SK-N-SH (cell line): Measurements from ENCODE around the gene PSMB1. TPM values are rescaled to one million over a fixed set of nuclear protein-coding genes. Genes with fewer than 3 reads are reported as not detected.

Experiments used
- CTCF ChIA-PET: fragments of 300-600, 350-600 bp; formaldehyde crosslinking; extraction: SDS; loops from one replicate; lab custom pipeline; 2021; lab: Yijun Ruan, JAX
- POLR2A ChIA-PET: fragments of 350-600 bp; sonication (Branson Sonifier 250); formaldehyde crosslinking; extraction: SDS; loops from one replicate; lab custom pipeline; 2020; ENCODE audit warnings: antibody characterized with exemption, inconsistent platforms; lab: Yijun Ruan, JAX
- DNase-seq: peaks from one replicate; pipeline ENCODE4 v3.0.0; 2012
- H2AFZ ChIP-seq: fragments of 200-600 bp; sonication (generic); 2 replicates; pipeline ENCODE4 v1.8.1; 2016; ENCODE audit warnings: antibody characterized with exemption, mild to moderate bottlenecking, low read depth
- H3F3A ChIP-seq: fragments of 200-600 bp; sonication (generic); replicated peaks from 2 replicates; pipeline ENCODE3; 2016; ENCODE audit warnings: antibody characterized with exemption, mild to moderate bottlenecking; ENCODE audit not compliant: insufficient read depth
- H3K27ac ChIP-seq, 2 experiments: fragments of 200-500 bp in 1 of 2; fragments of 200-600 bp in 1 of 2; sonication (Bioruptor generic) in 1 of 2; sonication (generic), shearing (Covaris generic) in 1 of 2; 2 replicates each; pipeline versions ENCODE4 v1.5.1 to v1.6.1; 2014 to 2016; ENCODE audit warnings: low read depth in 2 of 2, inconsistent platforms in 1 of 2, low read length in 1 of 2, mild to moderate bottlenecking in 1 of 2, mixed read lengths in 1 of 2
- H3K27me3 ChIP-seq: fragments of 200-600 bp; sonication (generic), shearing (Covaris generic); 2 replicates; pipeline ENCODE4 v1.6.1; 2016; ENCODE audit warnings: mixed run types; ENCODE audit not compliant: insufficient read depth
- H3K36me3 ChIP-seq, 2 experiments: fragments of 200-500 bp in 1 of 2; fragments of 200-600 bp in 1 of 2; sonication (Bioruptor generic) in 1 of 2; sonication (generic) in 1 of 2; replicated peaks in 1 of 2; 2 replicates each; pipeline versions ENCODE3 to v1.5.1; 2014 to 2016; ENCODE audit warnings: low read length in 1 of 2, mild to moderate bottlenecking in 1 of 2; ENCODE audit not compliant: insufficient read depth in 2 of 2, control insufficient read depth in 1 of 2
- H3K4me1 ChIP-seq, 2 experiments: fragments of 200-500 bp in 1 of 2; fragments of 200-600 bp in 1 of 2; sonication (Bioruptor generic) in 1 of 2; sonication (generic), shearing (Covaris generic) in 1 of 2; 2 replicates each; pipeline versions ENCODE4 v1.5.1 to v1.6.1; 2014 to 2016; ENCODE audit warnings: low read depth in 1 of 2, low read length in 1 of 2, mixed run types in 1 of 2; ENCODE audit not compliant: insufficient read depth in 2 of 2, control insufficient read depth in 1 of 2
- H3K4me2 ChIP-seq: fragments of 200-600 bp; sonication (generic), shearing (Covaris generic); 2 replicates; pipeline ENCODE4 v1.6.1; 2017; ENCODE audit warnings: mixed run types
- H3K4me3 ChIP-seq, 2 experiments: fragments of 200-500 bp in 1 of 2; fragments of 200-600 bp in 1 of 2; sonication (Bioruptor generic) in 1 of 2; sonication (generic), shearing (Covaris generic) in 1 of 2; 2 replicates each; pipeline versions ENCODE4 v1.5.1 to v1.8.1; 2014 to 2016; ENCODE audit warnings: low read depth in 2 of 2, inconsistent platforms in 1 of 2, low read length in 1 of 2, mild to moderate bottlenecking in 1 of 2, mixed read lengths in 1 of 2, moderate library complexity in 1 of 2
- H3K79me2 ChIP-seq: fragments of 200-600 bp; sonication (generic); 2 replicates; pipeline ENCODE4 v1.8.1; 2017; ENCODE audit warnings: mild to moderate bottlenecking; ENCODE audit not compliant: insufficient read depth
- H3K9ac ChIP-seq: fragments of 200-600 bp; sonication (generic); 2 replicates; pipeline ENCODE4 v1.6.1; 2017; ENCODE audit warnings: mixed run types
- H3K9me2 ChIP-seq: fragments of 200-600 bp; sonication (generic); 2 replicates; pipeline ENCODE4 v1.6.1; 2017; ENCODE audit warnings: mixed run types
- H3K9me3 ChIP-seq: fragments of 200-600 bp; sonication (generic); 2 replicates; pipeline ENCODE4 v1.6.1; 2017; ENCODE audit warnings: mixed run types, mild to moderate bottlenecking, moderate library complexity
- H4K20me1 ChIP-seq: fragments of 200-600 bp; sonication (generic); 2 replicates; pipeline ENCODE4 v1.6.1; 2017; ENCODE audit warnings: mild to moderate bottlenecking, mixed run types; ENCODE audit not compliant: insufficient read depth
- CHD2 ChIP-seq: fragments of 150-350 bp; IDR thresholded peaks from 2 replicates; pipeline ENCODE4 v1.6.1; 2018; ENCODE audit warnings: low read length; ENCODE audit not compliant: partially characterized antibody
- ELF1 ChIP-seq: IDR thresholded peaks from 2 replicates; pipeline ENCODE4 v1.4.0; 2012
- GABPA ChIP-seq: IDR thresholded peaks from 2 replicates; pipeline ENCODE4 v1.4.0; 2012; ENCODE audit warnings: low read depth, mild to moderate bottlenecking
- IRF3 ChIP-seq: fragments of 150-350 bp; IDR thresholded peaks from 2 replicates; pipeline ENCODE4 v1.6.1; 2016; ENCODE audit warnings: mild to moderate bottlenecking, low read depth, low read length
- JUND ChIP-seq: IDR thresholded peaks from 2 replicates; pipeline ENCODE4 v1.4.0; 2012
- MEF2A ChIP-seq: IDR thresholded peaks from 2 replicates; pipeline ENCODE4 v1.4.0; 2012; ENCODE audit warnings: low read depth, borderline replicate concordance
- NRF1 ChIP-seq: IDR thresholded peaks from 2 replicates; pipeline ENCODE4 v1.6.1; 2012; ENCODE audit warnings: low read depth, mild to moderate bottlenecking, low read length
- PBX3 ChIP-seq: IDR thresholded peaks from 2 replicates; pipeline ENCODE4; 2012
- POLR2AphosphoS5 ChIP-seq: IDR thresholded peaks from 2 replicates; pipeline ENCODE4 v1.6.1; 2012; ENCODE audit warnings: low read depth, low read length
- RAD21 ChIP-seq: IDR thresholded peaks from 2 replicates; pipeline ENCODE4 v1.6.1; 2012; ENCODE audit warnings: mild to moderate bottlenecking, low read length
- RFX5 ChIP-seq: IDR thresholded peaks from 2 replicates; pipeline ENCODE4 v1.6.1; 2012; ENCODE audit warnings: mild to moderate bottlenecking, improper control_type of control experiment, low read length
- SMC3 ChIP-seq: IDR thresholded peaks from 2 replicates; pipeline ENCODE4 v1.6.1; 2012; ENCODE audit warnings: low read depth, low read length, improper control_type of control experiment
- TCF12 ChIP-seq: IDR thresholded peaks from 2 replicates; pipeline ENCODE4 v1.4.0; 2012
- YY1 ChIP-seq: IDR thresholded peaks from 2 replicates; pipeline ENCODE4 v1.4.0; 2012; ENCODE audit warnings: low read depth, mild to moderate bottlenecking
- ZBTB33 ChIP-seq: IDR thresholded peaks from 2 replicates; pipeline ENCODE4 v1.4.0; 2012; ENCODE audit warnings: low read depth, borderline replicate concordance
- WGBS: methylation state at CpG from one replicate; pipeline ENCODE4 v1.1.6; 2017; ENCODE audit warnings: low lambda C conversion rate; 5-methylcytosine and 5-hydroxymethylcytosine counted together
- polyA plus RNA-seq, 3 experiments: library from polyadenylated mRNA; depleted of rRNA; stranded (reverse); fragments of >200 nt; gene quantifications; 2 replicates each; pipeline ENCODE4 v1.2.3, GENCODE V29; 2012
- TF ChIP-seq, protein P1 (sequence below): fragments of 200-600 bp; sonication (generic); IDR thresholded peaks from 2 replicates; pipeline ENCODE4 v1.6.1; 2017; ENCODE audit warnings: antibody characterized with exemption, mild to moderate bottlenecking, moderate library complexity
- TF ChIP-seq, protein P2 (sequence below): IDR thresholded peaks from 2 replicates; pipeline ENCODE4 v1.6.1; 2012; ENCODE audit warnings: mild to moderate bottlenecking, low read depth, low read length, moderate library complexity
- TF ChIP-seq, protein P3 (sequence below): IDR thresholded peaks from 2 replicates; pipeline ENCODE4 v1.4.0; 2012; ENCODE audit warnings: low read depth

Gene PSMB1
- polyA plus RNA-seq, 1 of the 3 experiments (the other 2 are of a cell fraction): 588 TPM

DNA sequence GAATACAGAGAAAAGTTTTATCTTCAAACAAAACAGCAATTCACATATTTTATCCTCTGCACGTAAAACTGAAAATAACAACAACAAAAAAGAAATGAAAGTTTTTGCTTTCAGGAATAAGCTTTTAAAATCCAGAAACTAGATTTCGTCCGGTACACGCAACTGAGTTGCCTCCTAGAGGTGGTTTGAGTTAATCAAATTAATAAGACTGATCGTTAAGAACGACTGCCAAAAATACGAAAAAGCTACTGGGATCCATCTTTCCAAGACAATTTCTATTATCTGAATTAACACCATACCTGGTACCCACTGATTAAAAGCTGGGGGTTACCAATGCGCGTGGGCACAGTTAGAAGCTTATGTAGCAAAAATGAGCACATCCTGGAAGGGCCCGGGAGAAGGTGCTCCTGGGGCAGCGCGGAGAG lies 30.7 kb upstream of the PSMB1 start:
- Histone ChIP-seq H3K9me2 (no peaks in the 10 kb centered on the region), H3K4me2 (peak overlapping the region; percentile 89), H3K4me1 (peaks cover 0 to 13% of the 10 kb centered on the region in 2 experiments; a peak in 2 of 4 replicates), H2AFZ (peak overlapping the region; percentile 87; the same call in 1 of the 2 replicates), H3K9me3 (no peaks in the 10 kb centered on the region), H3F3A (peaks cover 8% of the 10 kb centered on the region), H3K27ac (peak overlapping the region; percentile 54 to 89; a peak in 3 of 4 replicates), H3K9ac (peak overlapping the region; percentile 71), H3K79me2 (peaks cover 34% of the 10 kb centered on the region), H3K36me3 (peaks cover 38 to 46% of the 10 kb centered on the region in 2 experiments), H3K4me3 (peak overlapping the region; percentile 79 to 97), H3K27me3 (no peaks in the 10 kb centered on the region), H4K20me1 (no peaks in the 10 kb centered on the region)
- no peak for DNase-seq
- CTCF ChIA-PET: interaction anchor here (1.1 to 1.2 kb wide), 2 partner anchors 9 to 793 kb away, joined by 3 to 4 read pairs; no protein-coding TSS in a partner anchor
- WGBS: 1% methylated on average over 10 of the region's 12 CpGs
- POLR2A ChIA-PET: interaction anchor here (0.8 to 1.7 kb wide), 4 partner anchors 19 to 31 kb away, joined by 3 to 10 read pairs (median 4); partner anchors contain the start of gene TBP
- TF ChIP-seq YY1 (no peak), RAD21 (no peak)
- TF ChIP-seq, protein P1, sequence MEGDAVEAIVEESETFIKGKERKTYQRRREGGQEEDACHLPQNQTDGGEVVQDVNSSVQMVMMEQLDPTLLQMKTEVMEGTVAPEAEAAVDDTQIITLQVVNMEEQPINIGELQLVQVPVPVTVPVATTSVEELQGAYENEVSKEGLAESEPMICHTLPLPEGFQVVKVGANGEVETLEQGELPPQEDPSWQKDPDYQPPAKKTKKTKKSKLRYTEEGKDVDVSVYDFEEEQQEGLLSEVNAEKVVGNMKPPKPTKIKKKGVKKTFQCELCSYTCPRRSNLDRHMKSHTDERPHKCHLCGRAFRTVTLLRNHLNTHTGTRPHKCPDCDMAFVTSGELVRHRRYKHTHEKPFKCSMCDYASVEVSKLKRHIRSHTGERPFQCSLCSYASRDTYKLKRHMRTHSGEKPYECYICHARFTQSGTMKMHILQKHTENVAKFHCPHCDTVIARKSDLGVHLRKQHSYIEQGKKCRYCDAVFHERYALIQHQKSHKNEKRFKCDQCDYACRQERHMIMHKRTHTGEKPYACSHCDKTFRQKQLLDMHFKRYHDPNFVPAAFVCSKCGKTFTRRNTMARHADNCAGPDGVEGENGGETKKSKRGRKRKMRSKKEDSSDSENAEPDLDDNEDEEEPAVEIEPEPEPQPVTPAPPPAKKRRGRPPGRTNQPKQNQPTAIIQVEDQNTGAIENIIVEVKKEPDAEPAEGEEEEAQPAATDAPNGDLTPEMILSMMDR: peak; percentile 20; the same call in 1 of the 2 replicates

DNA sequence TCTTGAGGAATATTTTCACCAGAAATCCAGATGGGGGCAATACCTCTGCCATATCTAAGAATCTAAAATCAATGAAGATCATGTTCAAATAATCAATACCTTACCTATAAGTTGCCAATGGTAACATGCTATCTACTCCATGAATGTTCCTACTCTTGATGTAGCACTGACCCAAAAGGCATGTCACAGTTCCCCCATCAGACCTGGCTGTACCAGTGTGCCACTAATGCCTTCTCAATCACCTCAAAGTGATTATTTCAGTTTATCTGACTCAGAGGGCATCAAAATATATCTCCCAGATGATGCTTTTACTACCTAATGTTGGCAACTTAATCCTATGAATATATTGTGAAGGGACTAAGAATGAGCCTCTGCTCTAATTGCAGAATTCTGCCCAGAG lies 25.8 kb upstream of the PSMB1 start:
- POLR2A ChIA-PET: no interaction called here
- peaks cover 19% of the 10 kb centered on the region for H3K79me2 ChIP-seq
- peaks cover 75 to 87% of the 10 kb centered on the region in 2 experiments for H3K36me3 ChIP-seq
- H2AFZ ChIP-seq: no peak overlapping the region
- H3K4me1 ChIP-seq: peaks cover 0 to 9% of the 10 kb centered on the region in 2 experiments; a peak in 2 of 4 replicates
- no peaks in the 10 kb centered on the region for H3K9me3 ChIP-seq
- H4K20me1 ChIP-seq: no peaks in the 10 kb centered on the region
- no peak overlapping the region for H3K9ac ChIP-seq
- CTCF ChIA-PET: no interaction called here
- H3K4me2 ChIP-seq: no peak overlapping the region
- no peak overlapping the region for H3K4me3 ChIP-seq
- H3K27ac ChIP-seq: no peak overlapping the region
- H3K9me2 ChIP-seq: no peaks in the 10 kb centered on the region
- peaks cover 24% of the 10 kb centered on the region for H3F3A ChIP-seq
- DNase-seq: no peak
- H3K27me3 ChIP-seq: no peaks in the 10 kb centered on the region
- no peak for TF ChIP-seq IRF3
- TF ChIP-seq ELF1: no peak
- TF ChIP-seq RAD21: no peak
- no peak for TF ChIP-seq GABPA
- no peak for TF ChIP-seq JUND
- no peak for TF ChIP-seq PBX3
- TF ChIP-seq RFX5: no peak
- no peak for TF ChIP-seq NRF1
- no peak for TF ChIP-seq SMC3
- no peak for TF ChIP-seq POLR2AphosphoS5
- no peak for TF ChIP-seq CHD2
- TF ChIP-seq ZBTB33: no peak
- TF ChIP-seq, protein P2, sequence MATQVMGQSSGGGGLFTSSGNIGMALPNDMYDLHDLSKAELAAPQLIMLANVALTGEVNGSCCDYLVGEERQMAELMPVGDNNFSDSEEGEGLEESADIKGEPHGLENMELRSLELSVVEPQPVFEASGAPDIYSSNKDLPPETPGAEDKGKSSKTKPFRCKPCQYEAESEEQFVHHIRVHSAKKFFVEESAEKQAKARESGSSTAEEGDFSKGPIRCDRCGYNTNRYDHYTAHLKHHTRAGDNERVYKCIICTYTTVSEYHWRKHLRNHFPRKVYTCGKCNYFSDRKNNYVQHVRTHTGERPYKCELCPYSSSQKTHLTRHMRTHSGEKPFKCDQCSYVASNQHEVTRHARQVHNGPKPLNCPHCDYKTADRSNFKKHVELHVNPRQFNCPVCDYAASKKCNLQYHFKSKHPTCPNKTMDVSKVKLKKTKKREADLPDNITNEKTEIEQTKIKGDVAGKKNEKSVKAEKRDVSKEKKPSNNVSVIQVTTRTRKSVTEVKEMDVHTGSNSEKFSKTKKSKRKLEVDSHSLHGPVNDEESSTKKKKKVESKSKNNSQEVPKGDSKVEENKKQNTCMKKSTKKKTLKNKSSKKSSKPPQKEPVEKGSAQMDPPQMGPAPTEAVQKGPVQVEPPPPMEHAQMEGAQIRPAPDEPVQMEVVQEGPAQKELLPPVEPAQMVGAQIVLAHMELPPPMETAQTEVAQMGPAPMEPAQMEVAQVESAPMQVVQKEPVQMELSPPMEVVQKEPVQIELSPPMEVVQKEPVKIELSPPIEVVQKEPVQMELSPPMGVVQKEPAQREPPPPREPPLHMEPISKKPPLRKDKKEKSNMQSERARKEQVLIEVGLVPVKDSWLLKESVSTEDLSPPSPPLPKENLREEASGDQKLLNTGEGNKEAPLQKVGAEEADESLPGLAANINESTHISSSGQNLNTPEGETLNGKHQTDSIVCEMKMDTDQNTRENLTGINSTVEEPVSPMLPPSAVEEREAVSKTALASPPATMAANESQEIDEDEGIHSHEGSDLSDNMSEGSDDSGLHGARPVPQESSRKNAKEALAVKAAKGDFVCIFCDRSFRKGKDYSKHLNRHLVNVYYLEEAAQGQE: no peak
- TF ChIP-seq TCF12: no peak
- TF ChIP-seq, protein P3, sequence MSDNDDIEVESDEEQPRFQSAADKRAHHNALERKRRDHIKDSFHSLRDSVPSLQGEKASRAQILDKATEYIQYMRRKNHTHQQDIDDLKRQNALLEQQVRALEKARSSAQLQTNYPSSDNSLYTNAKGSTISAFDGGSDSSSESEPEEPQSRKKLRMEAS: no peak
- no peak for TF ChIP-seq MEF2A
